ENCODE results near the gene MRPS35. TPM values are rescaled to one million over a fixed set of nuclear protein-coding genes. Genes with fewer than 3 reads are reported as not detected.

MRPS35 gene
- total and polyA plus RNA-seq, 2 donors (not counting 1 experiment from before 2014, with no cell fraction given): 17.4 to 24.5 TPM

DNA sequence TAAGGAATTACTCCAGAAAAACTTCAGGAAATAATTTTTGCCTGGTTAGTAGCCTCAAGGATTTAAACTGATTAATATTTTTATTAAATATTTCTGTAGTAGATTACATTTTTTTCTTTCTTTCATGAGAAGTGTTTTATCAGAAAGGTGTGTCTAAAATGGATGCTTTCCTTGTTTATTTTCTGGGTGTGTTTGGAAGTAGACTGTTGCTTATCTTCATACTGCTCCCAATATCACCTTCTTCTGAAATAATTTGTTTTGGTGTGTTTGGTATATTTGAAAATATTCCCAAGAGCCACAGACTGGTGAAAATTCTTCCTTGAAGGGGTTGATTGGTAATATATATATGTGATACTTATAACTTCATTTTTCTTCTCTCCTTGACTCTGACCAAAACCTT lies 24.5 kb upstream of the MRPS35 start:
- ChIA-PET POLR2A (no interaction called here), CTCF (no interaction called here)
- intact Hi-C loops (cut with micrococcal nuclease): no loop called here

DNA sequence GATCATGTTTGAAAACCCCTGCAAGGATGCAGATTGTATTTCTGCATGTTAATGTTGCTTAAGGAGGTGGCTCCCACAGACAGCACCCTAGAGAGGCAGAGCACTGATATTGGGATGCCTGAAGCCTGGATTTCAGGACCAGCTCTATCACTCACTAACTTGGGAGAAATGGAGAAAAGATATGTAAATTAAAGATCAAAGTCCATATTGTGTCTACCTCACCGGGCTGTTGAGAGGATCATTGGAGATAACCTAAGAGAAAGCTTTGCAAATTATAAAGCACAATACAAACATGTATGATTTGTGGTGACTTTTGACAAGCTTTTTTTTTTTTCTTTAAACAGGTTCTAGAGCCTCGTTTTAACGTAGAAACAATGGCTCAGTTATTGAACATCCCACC lies 22.0 kb upstream of the MRPS35 start:
- no peaks in the 10 kb centered on the region for H3K4me1 ChIP-seq (ENCODE audit: control insufficient read depth in 2 of 2, insufficient read depth in 2 of 2, low read length in 2 of 2)
- WGBS (ENCODE audit: insufficient coverage): 82% methylated on average over 2 of the region's 3 CpGs
- Mint-ChIP-seq H3K4me1 (no peaks in the 10 kb centered on the region), H3K27me3 (peaks cover 2% of the 10 kb centered on the region), H3K9me3 (ENCODE audit: insufficient read depth) (no peaks in the 10 kb centered on the region), H3K27ac (no peak overlapping the region), H3K4me3 (no peak overlapping the region)
- POLR2A ChIA-PET: no interaction called here
- H4K20me1 ChIP-seq (ENCODE audit: control insufficient read depth, insufficient read depth, low read length, poor library complexity, severe bottlenecking): no peaks in the 10 kb centered on the region
- H2AFZ ChIP-seq (ENCODE audit: insufficient read depth, low read depth, low read length, poor library complexity, severe bottlenecking): no peak overlapping the region
- no peaks in the 10 kb centered on the region for H3K9me3 ChIP-seq (ENCODE audit: control extremely low read depth in 1 of 3, control insufficient read depth in 2 of 3, insufficient read depth in 1 of 3, low read length in 2 of 3)
- H3K4me2 ChIP-seq (replicated peaks; ENCODE audit: low read depth, low read length, poor library complexity, severe bottlenecking): no peak overlapping the region
- H3K27ac ChIP-seq (ENCODE audit: low read length in 2 of 2): no peak overlapping the region
- CTCF ChIA-PET: no interaction called here
- H3K79me2 ChIP-seq (ENCODE audit: control insufficient read depth, insufficient read depth, low read length): no peaks in the 10 kb centered on the region
- intact Hi-C loops (cut with micrococcal nuclease): no loop called here
- no peak overlapping the region for H3K9ac ChIP-seq (ENCODE audit: low read length)
- ATAC-seq (ENCODE audit: low read depth): no peak
- DNase-seq: no peak
- no peak overlapping the region for H3K4me3 ChIP-seq (ENCODE audit: control extremely low read depth in 1 of 5, extremely low read depth in 1 of 5, insufficient read depth in 1 of 5, low read depth in 2 of 5, low read length in 4 of 5)
- no peaks in the 10 kb centered on the region for H3K27me3 ChIP-seq (replicated peaks in 1 of 4; ENCODE audit: control extremely low read depth in 1 of 4, control insufficient read depth in 3 of 4, insufficient read depth in 4 of 4, low read length in 3 of 4)
- no peak for TF ChIP-seq EZH2 (IDR thresholded peaks at IDR 0.05; ENCODE audit: borderline replicate concordance, insufficient read depth, low read depth, low read length, poor library complexity, severe bottlenecking)
- TF ChIP-seq, protein P1, sequence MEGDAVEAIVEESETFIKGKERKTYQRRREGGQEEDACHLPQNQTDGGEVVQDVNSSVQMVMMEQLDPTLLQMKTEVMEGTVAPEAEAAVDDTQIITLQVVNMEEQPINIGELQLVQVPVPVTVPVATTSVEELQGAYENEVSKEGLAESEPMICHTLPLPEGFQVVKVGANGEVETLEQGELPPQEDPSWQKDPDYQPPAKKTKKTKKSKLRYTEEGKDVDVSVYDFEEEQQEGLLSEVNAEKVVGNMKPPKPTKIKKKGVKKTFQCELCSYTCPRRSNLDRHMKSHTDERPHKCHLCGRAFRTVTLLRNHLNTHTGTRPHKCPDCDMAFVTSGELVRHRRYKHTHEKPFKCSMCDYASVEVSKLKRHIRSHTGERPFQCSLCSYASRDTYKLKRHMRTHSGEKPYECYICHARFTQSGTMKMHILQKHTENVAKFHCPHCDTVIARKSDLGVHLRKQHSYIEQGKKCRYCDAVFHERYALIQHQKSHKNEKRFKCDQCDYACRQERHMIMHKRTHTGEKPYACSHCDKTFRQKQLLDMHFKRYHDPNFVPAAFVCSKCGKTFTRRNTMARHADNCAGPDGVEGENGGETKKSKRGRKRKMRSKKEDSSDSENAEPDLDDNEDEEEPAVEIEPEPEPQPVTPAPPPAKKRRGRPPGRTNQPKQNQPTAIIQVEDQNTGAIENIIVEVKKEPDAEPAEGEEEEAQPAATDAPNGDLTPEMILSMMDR (IDR thresholded peaks at IDR 0.05): no peak
- H3K36me3 ChIP-seq (replicated peaks in 1 of 2; ENCODE audit: control extremely low read depth in 1 of 2, control insufficient read depth in 1 of 2, extremely low read depth in 1 of 2, insufficient read depth in 2 of 2, low read length in 1 of 2): peaks cover 3 to 5% of the 10 kb centered on the region in 2 experiments

More for the DNA sequence above, 24.5 kb upstream of the MRPS35 start:
- Histone ChIP-seq H3K36me3 (replicated peaks in 1 of 2; ENCODE audit: control extremely low read depth in 1 of 2, control insufficient read depth in 1 of 2, extremely low read depth in 1 of 2, insufficient read depth in 2 of 2, low read length in 1 of 2) (peaks cover 0 to 5% of the 10 kb centered on the region in 2 experiments), H3K27me3 (replicated peaks in 1 of 4; ENCODE audit: control extremely low read depth in 1 of 4, control insufficient read depth in 3 of 4, insufficient read depth in 4 of 4, low read length in 3 of 4) (no peaks in the 10 kb centered on the region), H3K4me3 (ENCODE audit: control extremely low read depth in 1 of 5, extremely low read depth in 1 of 5, insufficient read depth in 1 of 5, low read depth in 2 of 5, low read length in 4 of 5) (no peak overlapping the region), H3K4me2 (replicated peaks; ENCODE audit: low read depth, low read length, poor library complexity, severe bottlenecking) (no peak overlapping the region), H3K27ac (ENCODE audit: low read length in 2 of 2) (no peak overlapping the region), H4K20me1 (ENCODE audit: control insufficient read depth, insufficient read depth, low read length, poor library complexity, severe bottlenecking) (no peaks in the 10 kb centered on the region), H3K9ac (ENCODE audit: low read length) (no peak overlapping the region), H3K4me1 (ENCODE audit: control insufficient read depth in 2 of 2, insufficient read depth in 2 of 2, low read length in 2 of 2) (no peaks in the 10 kb centered on the region), H3K79me2 (ENCODE audit: control insufficient read depth, insufficient read depth, low read length) (no peaks in the 10 kb centered on the region), H3K9me3 (ENCODE audit: control extremely low read depth in 1 of 3, control insufficient read depth in 2 of 3, insufficient read depth in 1 of 3, low read length in 2 of 3) (no peaks in the 10 kb centered on the region), H2AFZ (ENCODE audit: insufficient read depth, low read depth, low read length, poor library complexity, severe bottlenecking) (no peak overlapping the region)
- ATAC-seq (ENCODE audit: low read depth) (no peak), DNase-seq (no peak)
- Mint-ChIP-seq H3K27ac (no peak overlapping the region), H3K4me3 (no peak overlapping the region), H3K27me3 (no peaks in the 10 kb centered on the region), H3K4me1 (no peaks in the 10 kb centered on the region), H3K9me3 (ENCODE audit: insufficient read depth) (no peaks in the 10 kb centered on the region)
- TF ChIP-seq EZH2 (IDR thresholded peaks at IDR 0.05; ENCODE audit: borderline replicate concordance, insufficient read depth, low read depth, low read length, poor library complexity, severe bottlenecking): no peak
- TF ChIP-seq, protein P1 (IDR thresholded peaks at IDR 0.05): no peak
